Stomach (tissue), 4 donors: ENCODE results near the gene PAH.

Source experiments
- CTCF ChIP-seq, 7 experiments: fragments of 450-650 bp in 4 of 7; fragments of 200-600 bp in 3 of 7; sonication (generic) in 3 of 7; IDR thresholded peaks; one replicate each; pipeline ENCODE4 v1.5.1; 2016 to 2019; ENCODE audit warnings: antibody characterized with exemption in 7 of 7, control low read depth in 2 of 7, mild to moderate bottlenecking in 1 of 7
- EP300 ChIP-seq: sonication (generic); formaldehyde crosslinking; IDR thresholded peaks from one replicate; pipeline ENCODE4 v1.6.1; 2017; ENCODE audit warnings: antibody characterized with exemption
- POLR2A ChIP-seq, 4 donors: fragments of 450-650 bp; IDR thresholded peaks; one replicate each; pipeline ENCODE4 v1.6.1; 2016; ENCODE audit warnings: antibody characterized with exemption in 4 of 4, control low read depth in 2 of 4, mild to moderate bottlenecking in 1 of 4, moderate library complexity in 1 of 4
- POLR2AphosphoS5 ChIP-seq, 3 donors: sonication (generic); formaldehyde crosslinking; IDR thresholded peaks; one replicate each; pipeline ENCODE4 v1.6.1; 2016; ENCODE audit warnings: antibody characterized with exemption in 3 of 3

GRCh38 chr12:102951841-102952240 lies 34.8 kb upstream of the PAH start:
- TF ChIP-seq CTCF (IDR thresholded peaks at IDR 0.05) (no peak), POLR2A (IDR thresholded peaks at IDR 0.05) (no peak), POLR2AphosphoS5 (IDR thresholded peaks at IDR 0.05) (no peak), EP300 (no peak)
